ENCODE data around the gene TAF13.
"Not testable (repeated sequence)": the region's sequence is repeated elsewhere in the genome, so short reads cannot be mapped to it uniquely, and the experiment has no call there.

The TAF13 gene

DNA sequence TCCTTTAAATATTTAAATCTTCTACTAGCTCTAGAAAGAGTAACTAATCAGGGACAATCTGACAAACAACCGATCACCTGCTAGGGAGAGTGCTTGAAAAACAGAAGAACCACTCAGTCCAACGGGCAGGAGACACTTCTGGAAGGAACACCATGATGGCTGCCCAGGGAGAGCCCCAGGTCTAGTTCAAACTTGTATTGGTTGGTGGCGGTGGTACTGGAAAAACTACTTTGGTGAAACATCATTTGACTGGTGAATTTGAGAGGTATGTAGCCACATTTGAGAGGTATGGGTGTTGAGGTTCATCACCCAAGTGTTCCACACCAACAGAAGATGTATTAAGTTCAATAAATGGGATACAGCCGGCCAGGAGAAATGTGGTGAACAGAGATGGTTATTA, 29.1 kb downstream of the TAF13 start:
- DNase-seq = no peak
- ATAC-seq (replicated peaks) = no peak
- no peaks in the 10 kb centered on the region for H3K9me3 Mint-ChIP-seq
- peaks cover 8 to 11% of the 10 kb centered on the region in 2 donors for H3K27me3 Mint-ChIP-seq
- H3K36me3 Mint-ChIP-seq = no peaks in the 10 kb centered on the region
- H3K27ac Mint-ChIP-seq = no peak overlapping the region
- H3K4me3 Mint-ChIP-seq = no peak overlapping the region
- H3K4me1 Mint-ChIP-seq = peaks cover 1 to 6% of the 10 kb centered on the region in 2 donors

DNA sequence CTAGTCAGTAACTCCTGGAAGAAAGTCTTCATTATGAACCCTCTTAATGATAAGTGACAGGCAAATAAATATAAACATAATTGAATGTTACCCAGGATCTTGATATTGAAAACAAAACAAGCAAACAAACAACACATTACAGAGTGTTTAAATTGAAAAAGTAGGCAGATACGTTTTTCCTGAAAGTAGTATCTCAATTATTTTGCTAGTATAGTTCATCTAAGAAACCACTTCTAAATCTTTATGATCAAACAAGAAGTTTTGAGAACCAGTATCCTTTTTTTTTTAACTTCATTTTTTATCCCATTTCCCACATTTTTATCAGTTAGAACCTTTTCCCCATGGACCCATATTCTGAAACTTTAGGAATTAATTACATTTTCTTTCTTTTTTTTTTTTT, 30.2 kb downstream of the TAF13 start:
- H3K27ac Mint-ChIP-seq = no peak overlapping the region
- no peaks in the 10 kb centered on the region for H3K36me3 Mint-ChIP-seq
- ATAC-seq (replicated peaks) = no peak
- H3K9me3 Mint-ChIP-seq = no peaks in the 10 kb centered on the region
- peaks cover 8% of the 10 kb centered on the region in 2 donors for H3K27me3 Mint-ChIP-seq
- H3K4me1 Mint-ChIP-seq = peaks cover 2 to 14% of the 10 kb centered on the region in 2 donors
- DNase-seq = no peak
- H3K4me3 Mint-ChIP-seq = no peak overlapping the region

GRCh38 chr1:109041621-109042468, 34.0 kb downstream of the TAF13 start, which contains the start of gene WDR47:
TSS of gene WDR47 (minus strand) at chr1:109042102. CDS start at chr1:109023512, 18,590 bp downstream.
- Mint-ChIP-seq H3K27me3 (no peaks in the 10 kb centered on the region), H3K4me3 (peak within 1 kb of the TSS; percentile 88 to 96), H3K4me1 (peaks cover 6 to 21% of the 10 kb centered on the region in 2 donors), H3K27ac (peak within 1 kb of the TSS; percentile 87), H3K9me3 (no peaks in the 10 kb centered on the region), H3K36me3 (no peaks in the 10 kb centered on the region)
- DNase-seq (peak; percentile 94), ATAC-seq (replicated peaks) (peak; percentile 97 to 99)

DNA sequence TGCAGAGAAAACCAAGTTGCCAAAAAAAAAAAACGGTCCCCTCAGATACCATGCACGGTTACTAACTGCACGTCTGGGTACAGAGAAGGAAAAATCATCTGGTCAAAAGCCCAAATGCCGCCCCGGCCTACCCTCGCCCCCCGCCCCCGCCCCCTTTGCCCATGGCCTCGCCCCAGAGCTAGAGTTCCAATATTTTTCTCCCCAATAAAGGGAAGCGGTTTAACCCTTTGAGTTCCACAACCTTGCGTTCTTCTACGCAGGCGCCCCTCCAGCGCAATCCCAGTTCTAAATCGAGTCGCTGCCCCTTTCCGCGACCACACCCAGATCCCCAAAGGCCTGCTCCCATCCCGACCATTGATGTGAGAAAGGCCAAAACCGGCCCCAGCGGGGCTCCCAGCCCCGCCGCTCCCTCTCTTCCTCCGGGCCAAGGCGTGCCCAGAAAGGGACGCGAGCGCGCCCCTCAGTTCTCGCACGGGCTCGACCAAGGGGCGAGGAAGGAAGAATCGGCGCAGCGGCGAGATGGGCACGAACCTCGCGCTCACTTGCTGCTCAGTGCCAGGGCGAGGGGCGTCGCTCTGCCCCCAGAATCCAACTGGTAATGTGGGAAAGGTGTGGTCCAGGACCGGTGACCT, 34.7 kb downstream of the TAF13 start:
- peaks cover 6 to 21% of the 10 kb centered on the region in 2 donors for H3K4me1 Mint-ChIP-seq
- H3K27ac Mint-ChIP-seq = peak overlapping the region; percentile 87
- peak; percentile 32 to 38 for ATAC-seq (replicated peaks)
- H3K9me3 Mint-ChIP-seq = no peaks in the 10 kb centered on the region
- DNase-seq = peak; percentile 12
- peak overlapping the region; percentile 88 to 96 for H3K4me3 Mint-ChIP-seq
- no peaks in the 10 kb centered on the region for H3K36me3 Mint-ChIP-seq
- no peaks in the 10 kb centered on the region for H3K27me3 Mint-ChIP-seq

DNA sequence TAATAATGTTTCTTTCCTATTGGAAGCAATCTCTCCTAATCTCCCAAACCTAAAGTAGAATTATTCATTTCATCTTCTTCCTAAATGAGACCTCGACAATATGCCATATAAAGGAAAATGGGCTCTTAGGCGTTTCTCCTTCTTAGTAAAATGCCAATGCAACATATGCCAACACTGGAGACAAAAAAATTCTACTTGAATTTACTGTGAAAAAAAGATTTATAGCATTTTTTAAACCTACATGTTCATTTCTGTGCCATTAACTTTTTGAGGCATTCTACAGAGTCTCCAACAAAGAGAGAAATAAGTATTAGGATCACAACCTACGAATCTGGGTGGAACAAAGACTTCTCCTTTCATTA, 35.2 kb downstream of the TAF13 start:
- Mint-ChIP-seq H3K27me3 (no peaks in the 10 kb centered on the region), H3K36me3 (no peaks in the 10 kb centered on the region), H3K27ac (peak overlapping the region; percentile 87), H3K9me3 (no peaks in the 10 kb centered on the region), H3K4me1 (peaks cover 6 to 21% of the 10 kb centered on the region in 2 donors), H3K4me3 (peak overlapping the region; percentile 88 to 96)
- DNase-seq = no peak
- no peak for ATAC-seq (replicated peaks)

DNA sequence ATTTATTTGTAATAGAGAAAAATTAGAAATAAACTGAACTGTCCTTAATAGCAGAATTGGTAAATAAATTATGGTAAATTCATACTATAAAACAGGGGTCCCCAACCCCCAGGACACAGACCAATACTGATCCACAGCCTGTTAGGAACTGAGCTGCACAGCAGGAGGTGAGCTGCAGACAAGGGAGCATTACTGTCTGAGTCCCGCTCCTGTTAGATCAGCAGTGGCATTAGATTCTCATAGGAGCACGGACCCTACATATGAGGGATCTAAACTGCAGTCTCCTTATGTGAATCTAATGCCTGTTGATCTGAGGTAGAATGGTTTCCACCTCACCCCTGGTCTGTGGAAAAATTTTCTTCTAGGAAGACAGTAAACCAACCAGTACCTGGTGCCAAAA, 41.4 kb downstream of the TAF13 start:
- Mint-ChIP-seq H3K27ac (no peak overlapping the region), H3K4me1 (no peaks in the 10 kb centered on the region), H3K36me3 (peaks cover 0 to 4% of the 10 kb centered on the region in 2 donors), H3K4me3 (no peak overlapping the region), H3K9me3 (no peaks in the 10 kb centered on the region), H3K27me3 (no peaks in the 10 kb centered on the region)
- DNase-seq (no peak), ATAC-seq (replicated peaks) (no peak)

DNA sequence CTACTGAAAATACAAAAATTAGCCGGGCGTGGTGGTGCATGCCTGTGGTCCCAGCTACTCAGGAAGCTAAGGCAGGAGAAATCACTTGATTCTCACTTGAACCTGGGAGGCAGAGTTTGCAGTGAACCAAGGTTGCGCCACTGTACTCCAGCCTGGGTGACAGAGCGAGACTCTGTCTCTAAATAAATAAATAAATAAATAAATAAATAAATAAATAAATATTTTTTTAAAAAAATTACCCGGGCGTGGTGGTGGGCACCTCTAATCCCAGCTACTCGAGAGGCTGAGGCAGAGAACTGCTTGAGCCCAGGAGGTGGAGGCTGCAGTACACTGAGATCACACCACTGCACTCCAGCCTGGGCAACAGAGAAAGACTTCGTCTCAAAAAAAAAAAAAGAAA, 46.3 kb downstream of the TAF13 start:
- not testable (repeated sequence) for H3K4me3 Mint-ChIP-seq; H3K27ac Mint-ChIP-seq; DNase-seq; H3K36me3 Mint-ChIP-seq; H3K9me3 Mint-ChIP-seq; H3K27me3 Mint-ChIP-seq; H3K4me1 Mint-ChIP-seq; ATAC-seq (replicated peaks)

- Mint-ChIP-seq H3K4me3 (no peak overlapping the region), H3K27ac (no peak overlapping the region), H3K9me3 (no peaks in the 10 kb centered on the region), H3K27me3 (no peaks in the 10 kb centered on the region), H3K4me1 (no peaks in the 10 kb centered on the region), H3K36me3 (peaks cover 0 to 6% of the 10 kb centered on the region in 2 donors)
- DNase-seq (no peak), ATAC-seq (replicated peaks) (no peak)
These were observed 48.0 kb downstream of the TAF13 start for GRCh38 chr1:109027841-109028240.

DNA sequence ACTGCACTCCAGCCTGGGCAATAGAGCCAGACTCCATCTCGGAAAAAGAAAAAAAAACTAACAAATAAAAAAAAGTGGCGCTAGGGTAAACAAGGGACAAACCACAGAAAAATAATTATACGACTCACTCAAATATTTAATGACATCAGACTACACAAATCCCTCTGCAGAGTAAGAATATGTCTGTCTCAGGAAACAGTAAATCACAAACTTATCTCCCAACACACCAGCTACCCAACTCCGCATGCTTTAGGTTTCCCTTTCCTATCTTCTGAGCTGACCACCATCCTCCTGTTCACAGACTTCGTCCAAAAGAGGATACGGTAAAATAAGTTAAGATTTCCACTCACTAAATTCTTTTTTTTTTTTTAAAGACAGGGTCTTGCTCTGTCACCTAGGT, 50.1 kb downstream of the TAF13 start:
- H3K4me1 Mint-ChIP-seq = no peaks in the 10 kb centered on the region
- H3K9me3 Mint-ChIP-seq = no peaks in the 10 kb centered on the region
- H3K27ac Mint-ChIP-seq = no peak overlapping the region
- no peak overlapping the region for H3K4me3 Mint-ChIP-seq
- ATAC-seq (replicated peaks) (no peak), DNase-seq (no peak)
- H3K36me3 Mint-ChIP-seq = peaks cover 3 to 13% of the 10 kb centered on the region in 2 donors
- no peaks in the 10 kb centered on the region for H3K27me3 Mint-ChIP-seq

- H3K4me3 Mint-ChIP-seq = no peak overlapping the region
- H3K27me3 Mint-ChIP-seq = no peaks in the 10 kb centered on the region
- H3K9me3 Mint-ChIP-seq = no peaks in the 10 kb centered on the region
- H3K36me3 Mint-ChIP-seq = peaks cover 5 to 15% of the 10 kb centered on the region in 2 donors
- H3K4me1 Mint-ChIP-seq = no peaks in the 10 kb centered on the region
- no peak overlapping the region for H3K27ac Mint-ChIP-seq
- ATAC-seq (replicated peaks) = no peak
- DNase-seq = no peak
These were observed 51.2 kb downstream of the TAF13 start for GRCh38 chr1:109024646-109025045.

GRCh38 chr1:109020693-109021257, 55.0 kb downstream of the TAF13 start:
- Mint-ChIP-seq H3K27me3 (no peaks in the 10 kb centered on the region), H3K4me1 (no peaks in the 10 kb centered on the region), H3K27ac (no peak overlapping the region), H3K4me3 (no peak overlapping the region), H3K36me3 (peaks cover 25 to 28% of the 10 kb centered on the region in 2 donors), H3K9me3 (peaks cover 2 to 5% of the 10 kb centered on the region in 2 donors)
- DNase-seq = no peak
- no peak for ATAC-seq (replicated peaks)

DNA sequence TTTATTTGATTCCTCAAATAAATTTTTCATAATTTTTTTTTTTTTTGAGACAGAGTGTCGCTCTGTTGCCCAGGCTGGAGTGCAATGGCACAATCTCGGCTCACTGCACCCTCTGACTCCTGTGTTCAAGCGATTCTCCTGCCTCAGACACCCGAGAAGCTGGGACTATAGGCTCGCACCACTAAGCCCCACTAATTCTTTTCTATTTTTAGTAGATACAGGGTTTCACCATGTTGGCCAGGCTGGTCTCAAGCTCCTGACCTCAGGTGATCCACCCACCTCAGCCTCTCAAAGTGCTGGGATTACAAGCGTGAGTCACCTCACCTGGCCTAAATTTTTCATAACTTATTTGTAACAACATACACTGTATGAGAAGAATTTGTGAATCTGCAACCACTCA, 58.1 kb downstream of the TAF13 start:
- not testable (repeated sequence) for H3K9me3 Mint-ChIP-seq, H3K27ac Mint-ChIP-seq
- H3K36me3 Mint-ChIP-seq = peaks cover 29 to 33% of the 10 kb centered on the region in 2 donors

DNA sequence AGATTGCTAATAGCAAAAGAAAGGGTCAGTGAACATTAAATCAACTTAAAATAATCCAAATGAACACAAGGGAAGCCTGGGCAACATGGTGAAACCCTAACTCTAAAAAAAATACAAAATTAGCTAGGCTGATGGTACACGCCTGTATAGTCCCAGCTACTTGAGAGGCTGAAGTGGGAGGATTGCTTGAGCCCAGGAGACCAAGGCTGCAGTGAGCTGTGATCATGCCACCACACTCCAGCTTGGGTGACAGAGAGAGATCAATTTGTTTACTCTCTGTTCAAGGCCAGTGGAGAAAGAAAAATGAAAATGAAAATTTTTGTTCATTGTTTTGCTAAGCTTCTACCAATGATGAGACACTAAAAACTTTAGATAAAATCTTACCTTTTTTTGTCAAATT, 58.7 kb downstream of the TAF13 start:
- DNase-seq (no peak), ATAC-seq (replicated peaks) (no peak)
- no peaks in the 10 kb centered on the region for H3K4me1 Mint-ChIP-seq
- peaks cover 29 to 33% of the 10 kb centered on the region in 2 donors for H3K36me3 Mint-ChIP-seq
- no peak overlapping the region for H3K27ac Mint-ChIP-seq
- H3K9me3 Mint-ChIP-seq = peaks cover 2 to 5% of the 10 kb centered on the region in 2 donors
- H3K4me3 Mint-ChIP-seq = no peak overlapping the region
- H3K27me3 Mint-ChIP-seq = no peaks in the 10 kb centered on the region

More for the DNA sequence above, 58.1 kb downstream of the TAF13 start:
- H3K4me3 Mint-ChIP-seq; H3K27me3 Mint-ChIP-seq; ATAC-seq (replicated peaks); DNase-seq; H3K4me1 Mint-ChIP-seq: not testable (repeated sequence)

All from stimulated activated naive B cell treated with anti-CD40 and anti-IgM and Interleukin-4, amounts not matched to agents 10 μg/mL and 1 μg/mL and 100 μg/mL, for 72 hours (primary cell).